IgD-negative memory B cell (primary cell): ENCODE measurements around the gene XRRA1. TPM values are rescaled to one million over a fixed set of nuclear protein-coding genes. Genes with fewer than 3 reads are reported as not detected.
A peak's percentile ranks its signal among the peaks of the same experiment; 100 is the strongest.
"Not testable (repeated sequence)": the region's sequence is repeated elsewhere in the genome, so short reads cannot be mapped to it uniquely, and the experiment has no call there.

ENCODE experiments used
- H3K27ac Mint-ChIP-seq, 3 donors: one replicate each; pipeline ENCODE4 v1.8.0; 2020 to 2022; ENCODE audit warnings: mild to moderate bottlenecking in 3 of 3, mixed read lengths in 3 of 3, moderate library complexity in 1 of 3
- H3K27me3 Mint-ChIP-seq: one replicate; pipeline ENCODE4 v1.8.0; 2021; ENCODE audit warnings: mixed read lengths
- H3K36me3 Mint-ChIP-seq: one replicate; pipeline ENCODE4 v1.8.0; 2020; ENCODE audit warnings: mild to moderate bottlenecking, mixed read lengths
- H3K4me1 Mint-ChIP-seq, 3 donors: one replicate each; pipeline ENCODE4 v1.8.0; 2020 to 2022; ENCODE audit warnings: mixed read lengths in 3 of 3, mild to moderate bottlenecking in 1 of 3
- H3K4me3 Mint-ChIP-seq, 4 donors: one replicate each; pipeline ENCODE4 v1.8.0; 2020 to 2022; ENCODE audit warnings: mild to moderate bottlenecking in 4 of 4, mixed read lengths in 4 of 4, moderate library complexity in 3 of 4
- H3K9me3 Mint-ChIP-seq, 3 donors: one replicate each; pipeline ENCODE4 v1.8.0; 2020 to 2021; ENCODE audit warnings: mixed read lengths in 3 of 3, mild to moderate bottlenecking in 1 of 3
- polyA plus RNA-seq: library from polyadenylated mRNA; unstranded; fragments of 300-500 nt; fragmentation: Illumina TruSeq; gene quantifications from one replicate; pipeline ENCODE4 v1.2.3, GENCODE V29; 2021

Gene XRRA1
- polyA plus RNA-seq, result 4.8 TPM

GRCh38 chr11:74948898-74949752 is at the start of gene XRRA1, which contains the start of gene SPCS2:
TSS of gene XRRA1 (minus strand) at chr11:74949091. CDS start at chr11:74940878, 8,213 bp downstream.
TSS of gene SPCS2 (plus strand) at chr11:74949266. CDS start at chr11:74949286, 20 bp downstream.
- Mint-ChIP-seq H3K27me3 (no peaks in the 10 kb centered on the region), H3K36me3 (peaks cover 4% of the 10 kb centered on the region), H3K4me1 (peaks cover 36 to 50% (median 45%) of the 10 kb centered on the region in 3 donors), H3K9me3 (no peaks in the 10 kb centered on the region), H3K27ac (peak within 1 kb of the TSS; percentile 95 to 99 (median 98)), H3K4me3 (peak within 1 kb of the TSS; percentile 95 to 98 (median 97))

GRCh38 chr11:74992852-74993251 is 44.0 kb upstream of the XRRA1 start:
- no peak overlapping the region for H3K27ac Mint-ChIP-seq
- H3K4me3 Mint-ChIP-seq, result peak overlapping the region in 2 of 4 donors; percentile 8 to 41
- peaks cover 7% of the 10 kb centered on the region for H3K36me3 Mint-ChIP-seq
- H3K9me3 Mint-ChIP-seq, result no peaks in the 10 kb centered on the region
- H3K27me3 Mint-ChIP-seq, result no peaks in the 10 kb centered on the region
- peaks cover 18 to 38% (median 33%) of the 10 kb centered on the region in 3 donors for H3K4me1 Mint-ChIP-seq

- peak overlapping the region in 1 of 4 donors; percentile 96 for H3K4me3 Mint-ChIP-seq
- H3K4me1 Mint-ChIP-seq, result peaks cover 18 to 38% (median 33%) of the 10 kb centered on the region in 3 donors
- H3K36me3 Mint-ChIP-seq, result peaks cover 3% of the 10 kb centered on the region
- no peaks in the 10 kb centered on the region for H3K27me3 Mint-ChIP-seq
- peak overlapping the region in 1 of 3 donors; percentile 88 for H3K27ac Mint-ChIP-seq
- H3K9me3 Mint-ChIP-seq, result no peaks in the 10 kb centered on the region
These were observed 42.0 kb upstream of the XRRA1 start for GRCh38 chr11:74990941-74991340.

GRCh38 chr11:74990150-74990549 is 41.3 kb upstream of the XRRA1 start:
- not testable (repeated sequence) for H3K36me3 Mint-ChIP-seq, H3K9me3 Mint-ChIP-seq, H3K27me3 Mint-ChIP-seq
- peak overlapping the region in 1 of 4 donors; percentile 96 for H3K4me3 Mint-ChIP-seq
- peak overlapping the region in 1 of 3 donors; percentile 88 for H3K27ac Mint-ChIP-seq
- H3K4me1 Mint-ChIP-seq, result peaks cover 18 to 38% (median 33%) of the 10 kb centered on the region in 3 donors

- Mint-ChIP-seq H3K9me3 (no peaks in the 10 kb centered on the region), H3K36me3 (peaks cover 1% of the 10 kb centered on the region), H3K27me3 (no peaks in the 10 kb centered on the region), H3K27ac (peak overlapping the region; percentile 84 to 88 (median 88)), H3K4me1 (peaks cover 18 to 38% (median 33%) of the 10 kb centered on the region in 3 donors), H3K4me3 (peak overlapping the region; percentile 94 to 99 (median 96))
These were observed 40.4 kb upstream of the XRRA1 start for GRCh38 chr11:74989260-74989638.

GRCh38 chr11:74988541-74989259 is 39.8 kb upstream of the XRRA1 start, which contains the start of gene NEU3:
TSS of gene NEU3 (plus strand) at chr11:74988933. CDS start at chr11:74989061, 128 bp downstream.
- no peaks in the 10 kb centered on the region for H3K9me3 Mint-ChIP-seq
- peak within 1 kb of the TSS; percentile 94 to 99 (median 96) for H3K4me3 Mint-ChIP-seq
- peak within 1 kb of the TSS; percentile 84 to 88 (median 88) for H3K27ac Mint-ChIP-seq
- H3K36me3 Mint-ChIP-seq, result peaks cover 1% of the 10 kb centered on the region
- no peaks in the 10 kb centered on the region for H3K27me3 Mint-ChIP-seq
- peaks cover 18 to 38% (median 33%) of the 10 kb centered on the region in 3 donors for H3K4me1 Mint-ChIP-seq

GRCh38 chr11:74984730-74985129 is 35.8 kb upstream of the XRRA1 start:
- Mint-ChIP-seq H3K27ac (no peak overlapping the region), H3K4me3 (no peak overlapping the region), H3K36me3 (no peaks in the 10 kb centered on the region), H3K4me1 (peaks cover 3 to 10% (median 7%) of the 10 kb centered on the region in 3 donors), H3K9me3 (no peaks in the 10 kb centered on the region), H3K27me3 (no peaks in the 10 kb centered on the region)

- peak overlapping the region in 1 of 3 donors; percentile 20 for H3K27ac Mint-ChIP-seq
- no peaks in the 10 kb centered on the region for H3K36me3 Mint-ChIP-seq
- H3K9me3 Mint-ChIP-seq, result no peaks in the 10 kb centered on the region
- H3K4me1 Mint-ChIP-seq, result peaks cover 0 to 5% (median 2%) of the 10 kb centered on the region in 3 donors
- no peaks in the 10 kb centered on the region for H3K27me3 Mint-ChIP-seq
- H3K4me3 Mint-ChIP-seq, result no peak overlapping the region
These were observed 35.2 kb upstream of the XRRA1 start for GRCh38 chr11:74984070-74984469.

- H3K27ac Mint-ChIP-seq, result peak overlapping the region in 1 of 3 donors; percentile 82
- H3K27me3 Mint-ChIP-seq, result no peaks in the 10 kb centered on the region
- no peak overlapping the region for H3K4me3 Mint-ChIP-seq
- H3K9me3 Mint-ChIP-seq, result no peaks in the 10 kb centered on the region
- no peaks in the 10 kb centered on the region for H3K4me1 Mint-ChIP-seq
- H3K36me3 Mint-ChIP-seq, result peaks cover 3% of the 10 kb centered on the region
These were observed 33.0 kb upstream of the XRRA1 start for GRCh38 chr11:74981888-74982287.

GRCh38 chr11:74980634-74981033 is 31.7 kb upstream of the XRRA1 start:
- no peaks in the 10 kb centered on the region for H3K4me1 Mint-ChIP-seq
- H3K9me3 Mint-ChIP-seq, result no peaks in the 10 kb centered on the region
- no peaks in the 10 kb centered on the region for H3K27me3 Mint-ChIP-seq
- H3K36me3 Mint-ChIP-seq, result peaks cover 3% of the 10 kb centered on the region
- H3K27ac Mint-ChIP-seq, result no peak overlapping the region
- no peak overlapping the region for H3K4me3 Mint-ChIP-seq

GRCh38 chr11:74978041-74978440 is 29.1 kb upstream of the XRRA1 start:
- Mint-ChIP-seq H3K27ac (no peak overlapping the region), H3K27me3 (no peaks in the 10 kb centered on the region), H3K4me3 (no peak overlapping the region), H3K4me1 (peaks cover 0 to 7% (median 4%) of the 10 kb centered on the region in 3 donors), H3K36me3 (peaks cover 18% of the 10 kb centered on the region), H3K9me3 (no peaks in the 10 kb centered on the region)

- H3K4me3 Mint-ChIP-seq, result no peak overlapping the region
- H3K27ac Mint-ChIP-seq, result peak overlapping the region in 1 of 3 donors; percentile 78
- peaks cover 0 to 14% (median 4%) of the 10 kb centered on the region in 3 donors for H3K4me1 Mint-ChIP-seq
- H3K9me3 Mint-ChIP-seq, result no peaks in the 10 kb centered on the region
- H3K27me3 Mint-ChIP-seq, result no peaks in the 10 kb centered on the region
- H3K36me3 Mint-ChIP-seq, result peaks cover 18% of the 10 kb centered on the region
These were observed 22.5 kb upstream of the XRRA1 start for GRCh38 chr11:74971424-74971823.

- H3K36me3 Mint-ChIP-seq, result peaks cover 18% of the 10 kb centered on the region
- peaks cover 0 to 14% (median 4%) of the 10 kb centered on the region in 3 donors for H3K4me1 Mint-ChIP-seq
- no peak overlapping the region for H3K4me3 Mint-ChIP-seq
- H3K27me3 Mint-ChIP-seq, result no peaks in the 10 kb centered on the region
- no peak overlapping the region for H3K27ac Mint-ChIP-seq
- H3K9me3 Mint-ChIP-seq, result no peaks in the 10 kb centered on the region
These were observed 22.0 kb upstream of the XRRA1 start for GRCh38 chr11:74970852-74971395.

GRCh38 chr11:74966651-74967050 is 17.8 kb upstream of the XRRA1 start:
- peaks cover 7 to 34% (median 27%) of the 10 kb centered on the region in 3 donors for H3K4me1 Mint-ChIP-seq
- H3K27ac Mint-ChIP-seq, result no peak overlapping the region
- H3K4me3 Mint-ChIP-seq, result no peak overlapping the region
- no peaks in the 10 kb centered on the region for H3K27me3 Mint-ChIP-seq
- H3K9me3 Mint-ChIP-seq, result no peaks in the 10 kb centered on the region
- peaks cover 2% of the 10 kb centered on the region for H3K36me3 Mint-ChIP-seq

GRCh38 chr11:74960128-74960527 is 11.2 kb upstream of the XRRA1 start:
- H3K27me3 Mint-ChIP-seq, H3K36me3 Mint-ChIP-seq, H3K9me3 Mint-ChIP-seq: not testable (repeated sequence)
- Mint-ChIP-seq H3K4me3 (peak overlapping the region in 1 of 4 donors; percentile 18), H3K4me1 (peaks cover 36 to 69% (median 61%) of the 10 kb centered on the region in 3 donors), H3K27ac (peak overlapping the region in 1 of 3 donors; percentile 53)
